ENCODE measurements around the gene NPFF.

Gene NPFF

GRCh38 chr12:53492830-53493609, 14.3 kb downstream of the NPFF start:
- H3K27me3 ChIP-seq (ENCODE audit: insufficient read depth, low read length) = no peaks in the 10 kb centered on the region
- H3K36me3 ChIP-seq (ENCODE audit: control insufficient read depth in 1 of 2, insufficient read depth in 2 of 2, low read length in 2 of 2) = no peaks in the 10 kb centered on the region
- peaks cover 13% of the 10 kb centered on the region for H3K79me1 ChIP-seq (ENCODE audit: low read length)
- peak overlapping the region; percentile 77 for H2BK120ac ChIP-seq (ENCODE audit: insufficient read depth, low read length, poor library complexity)
- H2BK5ac ChIP-seq (ENCODE audit: low read depth, low read length, poor library complexity) = peak overlapping the region; percentile 83
- H3K18ac ChIP-seq (ENCODE audit: low read length) = peak overlapping the region; percentile 97
- H2AK5ac ChIP-seq (ENCODE audit: low read length) = peak overlapping the region; percentile 77
- H3K4ac ChIP-seq (ENCODE audit: low read depth, low read length) = peak overlapping the region; percentile 60
- peak overlapping the region; percentile 77 for H3K4me3 ChIP-seq (ENCODE audit: low read depth, low read length)
- no peaks in the 10 kb centered on the region for H3K79me2 ChIP-seq (ENCODE audit: control insufficient read depth, insufficient read depth, low read length, poor library complexity)
- H3K27ac ChIP-seq (ENCODE audit: low read depth, low read length) = peak overlapping the region; percentile 84
- WGBS (ENCODE audit: extremely low coverage, insufficient coverage, insufficient read length) = no CpG with 5 or more reads among the region's 52 CpGs
- H2BK12ac ChIP-seq (ENCODE audit: low read length) = peak overlapping the region; percentile 12
- no peaks in the 10 kb centered on the region for H3K9me3 ChIP-seq (ENCODE audit: insufficient read depth, low read depth, low read length)
- peak overlapping the region; percentile 86 for H3K9ac ChIP-seq (ENCODE audit: low read length)
- H2AFZ ChIP-seq (ENCODE audit: insufficient read depth, low read length, poor library complexity) = peak overlapping the region; percentile 97
- H4K91ac ChIP-seq (ENCODE audit: low read depth, low read length) = peak overlapping the region; percentile 90
- H4K12ac ChIP-seq (ENCODE audit: low read depth, low read length) = peak overlapping the region; percentile 90
- peak; percentile 91 to 96 for DNase-seq
- peak overlapping the region; percentile 97 for H3K4me2 ChIP-seq (ENCODE audit: low read length)
- H3K14ac ChIP-seq (ENCODE audit: low read length) = peak overlapping the region; percentile 90
- peak overlapping the region; percentile 96 for H4K8ac ChIP-seq (ENCODE audit: low read depth, low read length)
- H3K4me1 ChIP-seq (ENCODE audit: control insufficient read depth in 1 of 2, insufficient read depth in 2 of 2, low read length in 2 of 2) = peaks cover 14 to 25% of the 10 kb centered on the region in 2 experiments
- H3K23ac ChIP-seq (ENCODE audit: low read length) = no peak overlapping the region

DNA sequence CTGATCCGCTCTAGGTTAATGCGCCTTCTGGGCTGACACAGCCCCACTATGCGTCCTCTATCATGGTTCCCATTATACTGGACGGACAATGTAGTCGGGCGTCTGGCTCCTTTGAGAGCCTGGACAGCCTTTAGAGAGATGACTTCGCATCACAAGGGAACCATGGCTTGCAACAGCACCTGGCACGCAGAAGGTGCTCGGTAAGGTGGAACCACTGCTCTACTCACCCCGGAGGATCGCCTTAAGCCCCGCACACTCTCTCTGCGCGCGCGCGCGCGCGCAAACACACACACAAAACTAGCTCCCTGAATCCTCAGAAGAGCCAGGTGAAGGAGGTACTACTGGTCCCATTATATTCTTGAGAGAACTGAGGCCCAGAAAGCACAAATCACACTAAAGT, 15.1 kb downstream of the NPFF start:
- Histone ChIP-seq H3K9ac (ENCODE audit: low read length) (no peak overlapping the region), H3K14ac (ENCODE audit: low read length) (peak overlapping the region; percentile 45), H3K79me1 (ENCODE audit: low read length) (peaks cover 13% of the 10 kb centered on the region), H3K36me3 (ENCODE audit: control insufficient read depth in 1 of 2, insufficient read depth in 2 of 2, low read length in 2 of 2) (peaks cover 0 to 2% of the 10 kb centered on the region in 2 experiments), H3K27ac (ENCODE audit: low read depth, low read length) (peak overlapping the region; percentile 15), H3K9me3 (ENCODE audit: insufficient read depth, low read depth, low read length) (no peaks in the 10 kb centered on the region), H2AK5ac (ENCODE audit: low read length) (no peak overlapping the region), H3K4me2 (ENCODE audit: low read length) (peak overlapping the region; percentile 55), H3K4me3 (ENCODE audit: low read depth, low read length) (no peak overlapping the region), H3K18ac (ENCODE audit: low read length) (no peak overlapping the region), H4K12ac (ENCODE audit: low read depth, low read length) (peak overlapping the region; percentile 35), H3K4ac (ENCODE audit: low read depth, low read length) (peak overlapping the region; percentile 33), H2AFZ (ENCODE audit: insufficient read depth, low read length, poor library complexity) (peak overlapping the region; percentile 63), H3K27me3 (ENCODE audit: insufficient read depth, low read length) (no peaks in the 10 kb centered on the region), H3K23ac (ENCODE audit: low read length) (no peak overlapping the region), H3K4me1 (ENCODE audit: control insufficient read depth in 1 of 2, insufficient read depth in 2 of 2, low read length in 2 of 2) (peaks cover 14 to 25% of the 10 kb centered on the region in 2 experiments), H3K79me2 (ENCODE audit: control insufficient read depth, insufficient read depth, low read length, poor library complexity) (no peaks in the 10 kb centered on the region), H2BK5ac (ENCODE audit: low read depth, low read length, poor library complexity) (no peak overlapping the region), H2BK120ac (ENCODE audit: insufficient read depth, low read length, poor library complexity) (peak overlapping the region; percentile 52), H4K91ac (ENCODE audit: low read depth, low read length) (peak overlapping the region; percentile 64), H4K8ac (ENCODE audit: low read depth, low read length) (peak overlapping the region; percentile 63), H2BK12ac (ENCODE audit: low read length) (peak overlapping the region; percentile 72)
- WGBS (ENCODE audit: extremely low coverage, insufficient coverage, insufficient read length) = no CpG with 5 or more reads among the region's 20 CpGs
- peak in 1 of 2 donors; percentile 45 for DNase-seq

DNA sequence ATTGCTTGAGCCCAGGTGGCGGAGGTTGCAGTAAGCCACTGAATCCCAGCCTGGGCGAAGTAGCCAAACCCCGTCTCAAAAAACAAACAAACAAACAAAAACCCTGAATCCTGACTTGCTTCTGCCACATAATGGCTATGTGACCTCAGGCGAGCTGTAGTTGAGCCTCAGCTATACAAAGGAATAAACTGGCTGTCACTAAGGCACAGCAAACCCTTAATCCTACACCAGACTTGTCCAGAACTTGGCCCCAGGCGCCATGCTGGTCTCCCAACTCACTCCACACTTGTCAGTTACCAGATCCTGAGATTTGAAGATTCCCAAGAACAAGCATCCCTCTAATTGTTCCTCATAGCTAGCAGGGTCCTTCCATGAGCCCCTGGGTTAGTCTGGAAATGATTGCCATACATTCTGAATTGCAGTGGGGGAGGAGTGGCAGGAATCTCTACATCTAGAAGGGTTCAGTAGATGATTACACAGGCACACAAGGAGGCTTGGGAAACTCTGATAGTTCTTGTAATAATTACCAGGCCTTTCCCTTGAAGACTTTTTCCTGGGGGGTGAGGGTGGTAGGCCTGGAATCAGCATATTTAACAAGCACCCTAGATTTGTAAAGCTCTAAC, 17.9 kb downstream of the NPFF start:
- no peak overlapping the region for H2AFZ ChIP-seq (ENCODE audit: insufficient read depth, low read length, poor library complexity)
- no peak overlapping the region for H2BK5ac ChIP-seq (ENCODE audit: low read depth, low read length, poor library complexity)
- no peak overlapping the region for H3K4me3 ChIP-seq (ENCODE audit: low read depth, low read length)
- no peak overlapping the region for H2BK120ac ChIP-seq (ENCODE audit: insufficient read depth, low read length, poor library complexity)
- H4K91ac ChIP-seq (ENCODE audit: low read depth, low read length) = no peak overlapping the region
- H3K18ac ChIP-seq (ENCODE audit: low read length) = no peak overlapping the region
- H4K12ac ChIP-seq (ENCODE audit: low read depth, low read length) = no peak overlapping the region
- no peaks in the 10 kb centered on the region for H3K79me2 ChIP-seq (ENCODE audit: control insufficient read depth, insufficient read depth, low read length, poor library complexity)
- H3K9me3 ChIP-seq (ENCODE audit: insufficient read depth, low read depth, low read length) = no peaks in the 10 kb centered on the region
- H2BK12ac ChIP-seq (ENCODE audit: low read length) = no peak overlapping the region
- no peaks in the 10 kb centered on the region for H3K27me3 ChIP-seq (ENCODE audit: insufficient read depth, low read length)
- H4K8ac ChIP-seq (ENCODE audit: low read depth, low read length) = no peak overlapping the region
- no peak overlapping the region for H3K23ac ChIP-seq (ENCODE audit: low read length)
- peaks cover 13% of the 10 kb centered on the region for H3K79me1 ChIP-seq (ENCODE audit: low read length)
- no peak overlapping the region for H3K4ac ChIP-seq (ENCODE audit: low read depth, low read length)
- H3K4me1 ChIP-seq (ENCODE audit: control insufficient read depth in 1 of 2, insufficient read depth in 2 of 2, low read length in 2 of 2) = peaks cover 14 to 22% of the 10 kb centered on the region in 2 experiments
- no CpG with 5 or more reads among the region's 5 CpGs for WGBS (ENCODE audit: extremely low coverage, insufficient coverage, insufficient read length)
- H2AK5ac ChIP-seq (ENCODE audit: low read length) = no peak overlapping the region
- no peak overlapping the region for H3K4me2 ChIP-seq (ENCODE audit: low read length)
- DNase-seq = peak in 1 of 2 donors; percentile 27
- H3K36me3 ChIP-seq (ENCODE audit: control insufficient read depth in 1 of 2, insufficient read depth in 2 of 2, low read length in 2 of 2) = peaks cover 18 to 19% of the 10 kb centered on the region in 2 experiments
- H3K14ac ChIP-seq (ENCODE audit: low read length) = no peak overlapping the region
- H3K9ac ChIP-seq (ENCODE audit: low read length) = no peak overlapping the region
- H3K27ac ChIP-seq (ENCODE audit: low read depth, low read length) = no peak overlapping the region

DNA sequence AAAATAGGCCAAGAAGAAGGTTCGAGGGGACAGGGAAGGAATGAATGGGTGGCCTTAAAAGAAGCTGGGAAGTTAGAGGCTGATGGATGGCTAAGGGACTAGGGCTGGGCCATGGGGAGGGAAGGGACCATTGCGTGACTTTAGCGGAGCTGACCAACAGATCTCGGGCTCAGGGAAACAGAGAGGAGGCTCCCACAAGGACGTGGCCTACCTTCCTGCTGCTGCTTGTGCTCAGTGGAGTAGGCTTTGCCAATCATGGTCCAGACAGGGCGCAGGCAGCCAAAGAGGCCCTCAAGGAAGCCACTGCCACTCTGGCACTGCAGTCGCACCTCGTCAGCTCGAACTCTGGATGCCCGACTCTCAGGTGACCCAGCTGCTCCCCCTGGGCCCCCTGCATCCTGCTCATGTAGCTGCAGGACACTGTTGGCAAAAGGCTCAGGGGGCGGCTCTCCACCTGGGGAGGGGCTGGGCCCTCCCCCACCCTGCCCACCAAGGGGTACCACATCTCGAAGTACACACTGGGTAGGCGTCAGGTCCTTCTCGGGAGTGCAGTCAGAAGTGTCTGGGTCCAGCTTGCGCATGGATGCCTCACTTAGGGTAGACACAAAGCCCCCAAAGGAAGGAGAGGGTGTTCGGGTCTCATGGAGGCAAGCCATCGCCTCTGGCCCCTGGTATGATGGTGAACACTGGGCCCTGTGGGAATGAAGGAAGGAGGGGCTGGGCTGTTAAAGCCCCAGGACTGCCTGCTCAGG, 20.4 kb downstream of the NPFF start:
- no peak overlapping the region for H2BK12ac ChIP-seq (ENCODE audit: low read length)
- no peak overlapping the region for H4K8ac ChIP-seq (ENCODE audit: low read depth, low read length)
- no peak for DNase-seq
- no peaks in the 10 kb centered on the region for H3K9me3 ChIP-seq (ENCODE audit: insufficient read depth, low read depth, low read length)
- no peak overlapping the region for H3K4me2 ChIP-seq (ENCODE audit: low read length)
- H3K27me3 ChIP-seq (ENCODE audit: insufficient read depth, low read length) = no peaks in the 10 kb centered on the region
- no peak overlapping the region for H2AFZ ChIP-seq (ENCODE audit: insufficient read depth, low read length, poor library complexity)
- peaks cover 31 to 38% of the 10 kb centered on the region in 2 experiments for H3K36me3 ChIP-seq (ENCODE audit: control insufficient read depth in 1 of 2, insufficient read depth in 2 of 2, low read length in 2 of 2)
- H3K4ac ChIP-seq (ENCODE audit: low read depth, low read length) = no peak overlapping the region
- no peaks in the 10 kb centered on the region for H3K79me2 ChIP-seq (ENCODE audit: control insufficient read depth, insufficient read depth, low read length, poor library complexity)
- H3K18ac ChIP-seq (ENCODE audit: low read length) = no peak overlapping the region
- WGBS (ENCODE audit: extremely low coverage, insufficient coverage, insufficient read length) = no CpG with 5 or more reads among the region's 17 CpGs
- H4K12ac ChIP-seq (ENCODE audit: low read depth, low read length) = no peak overlapping the region
- H2BK120ac ChIP-seq (ENCODE audit: insufficient read depth, low read length, poor library complexity) = no peak overlapping the region
- no peak overlapping the region for H3K9ac ChIP-seq (ENCODE audit: low read length)
- H2AK5ac ChIP-seq (ENCODE audit: low read length) = no peak overlapping the region
- H3K23ac ChIP-seq (ENCODE audit: low read length) = no peak overlapping the region
- no peak overlapping the region for H4K91ac ChIP-seq (ENCODE audit: low read depth, low read length)
- H3K79me1 ChIP-seq (ENCODE audit: low read length) = no peaks in the 10 kb centered on the region
- H3K4me3 ChIP-seq (ENCODE audit: low read depth, low read length) = no peak overlapping the region
- H3K27ac ChIP-seq (ENCODE audit: low read depth, low read length) = no peak overlapping the region
- no peak overlapping the region for H2BK5ac ChIP-seq (ENCODE audit: low read depth, low read length, poor library complexity)
- peaks cover 0 to 6% of the 10 kb centered on the region in 2 experiments for H3K4me1 ChIP-seq (ENCODE audit: control insufficient read depth in 1 of 2, insufficient read depth in 2 of 2, low read length in 2 of 2)
- no peak overlapping the region for H3K14ac ChIP-seq (ENCODE audit: low read length)

Measured in trophoblast cell (in vitro differentiated cells and primary cell).